HG03196 (cell line): ENCODE measurements around the gene HIPK2.
"Not testable (repeated sequence)": the region's sequence is repeated elsewhere in the genome, so short reads cannot be mapped to it uniquely, and the experiment has no call there.

ENCODE experiments used
- ATAC-seq: cut with Tn5 transposase; IDR thresholded peaks from one replicate; pipeline ENCODE4 v1.9.1; 2021; ENCODE audit not compliant: unreplicated experiment

The HIPK2 gene

GRCh38 chr7:139679731-139680594, 97.8 kb downstream of the HIPK2 start:
- ATAC-seq = no peak

- ATAC-seq = no peak
These were observed 101.4 kb downstream of the HIPK2 start for GRCh38 chr7:139676390-139676789.

GRCh38 chr7:139675127-139676125, 102.4 kb downstream of the HIPK2 start:
- no peak for ATAC-seq

GRCh38 chr7:139674752-139675126, 103.1 kb downstream of the HIPK2 start:
- ATAC-seq = no peak

GRCh38 chr7:139674341-139674740, 103.5 kb downstream of the HIPK2 start:
- no peak for ATAC-seq

GRCh38 chr7:139673762-139674161, 104.0 kb downstream of the HIPK2 start:
- ATAC-seq = no peak

- peak; percentile 89 for ATAC-seq
These were observed 104.6 kb downstream of the HIPK2 start for GRCh38 chr7:139673230-139673629.

GRCh38 chr7:139671967-139672366, 105.8 kb downstream of the HIPK2 start:
- no peak for ATAC-seq

- ATAC-seq = not testable (repeated sequence)
These were observed 107.1 kb downstream of the HIPK2 start for GRCh38 chr7:139670662-139671061.

- no peak for ATAC-seq
These were observed 108.4 kb downstream of the HIPK2 start for GRCh38 chr7:139669106-139670061.

- ATAC-seq = no peak
These were observed 110.4 kb downstream of the HIPK2 start for GRCh38 chr7:139667377-139667776.

- no peak for ATAC-seq
These were observed 111.3 kb downstream of the HIPK2 start for GRCh38 chr7:139666501-139666900.

- no peak for ATAC-seq
These were observed 113.4 kb downstream of the HIPK2 start for GRCh38 chr7:139664434-139664833.

- ATAC-seq = no peak
These were observed 114.1 kb downstream of the HIPK2 start for GRCh38 chr7:139663608-139664177.

- ATAC-seq = no peak
These were observed 115.9 kb downstream of the HIPK2 start for GRCh38 chr7:139661903-139662302.

GRCh38 chr7:139661043-139661440, 116.8 kb downstream of the HIPK2 start:
- no peak for ATAC-seq

GRCh38 chr7:139660317-139661042, 117.3 kb downstream of the HIPK2 start:
- ATAC-seq = no peak

GRCh38 chr7:139659922-139660316, 117.9 kb downstream of the HIPK2 start:
- no peak for ATAC-seq

GRCh38 chr7:139658908-139659675, 118.7 kb downstream of the HIPK2 start:
- ATAC-seq = no peak
